GM23338 (cell line): ENCODE results near the gene CEP192.

Source experiments
- CREB1 ChIP-seq: fragments of 250-450 bp; sonication (Bioruptor Pico); IDR thresholded peaks from 2 replicates; pipeline ENCODE4 v1.5.0; 2020; ENCODE audit warnings: low read depth, mild to moderate bottlenecking, moderate library complexity
- EZH2 ChIP-seq: fragments of 200-600 bp; sonication (generic); IDR thresholded peaks from one replicate; pipeline ENCODE4 v1.8.0; 2017; ENCODE audit warnings: antibody characterized with exemption, mild to moderate bottlenecking, low read depth; ENCODE audit not compliant: unreplicated experiment
- EZH2phosphoT487 ChIP-seq: fragments of 200-600 bp; sonication (generic); IDR thresholded peaks from one replicate; pipeline ENCODE4 v1.8.1; 2018; ENCODE audit warnings: antibody characterized with exemption; ENCODE audit not compliant: unreplicated experiment
- JUNB ChIP-seq: IDR thresholded peaks from one replicate; pipeline ENCODE4 v1.6.1; 2016; ENCODE audit warnings: antibody characterized with exemption; ENCODE audit not compliant: unreplicated experiment
- NANOG ChIP-seq: IDR thresholded peaks from 2 replicates; pipeline ENCODE4 v1.6.1; 2016; ENCODE audit warnings: antibody characterized with exemption, borderline replicate concordance
- POLR2AphosphoS5 ChIP-seq: IDR thresholded peaks from 2 replicates; pipeline ENCODE4 v1.6.1; 2016; ENCODE audit warnings: antibody characterized with exemption, low read depth
- STAT1 ChIP-seq: IDR thresholded peaks from one replicate; pipeline ENCODE4 v1.6.1; 2016; ENCODE audit warnings: antibody characterized with exemption; ENCODE audit not compliant: unreplicated experiment
- ZNF114 ChIP-seq: fragments of 250-450 bp; sonication (Bioruptor Pico); IDR thresholded peaks from 2 replicates; pipeline ENCODE4 v1.5.0; 2020; ENCODE audit warnings: mild to moderate bottlenecking, moderate library complexity
- ZNF331 ChIP-seq: fragments of 250-450 bp; sonication (Bioruptor Pico); IDR thresholded peaks from 2 replicates; pipeline ENCODE4 v1.5.0; 2020; ENCODE audit warnings: low read depth, mild to moderate bottlenecking, moderate library complexity
- TF ChIP-seq, protein P1 (sequence below), 2 experiments: fragments of 200-600 bp in 1 of 2; sonication (generic) in 1 of 2; conservative IDR thresholded peaks; 2 replicates each; pipeline versions ENCODE4 v1.5.1 to v1.6.1; 2016 to 2017; ENCODE audit warnings: antibody characterized with exemption in 2 of 2, low read depth in 2 of 2, mild to moderate bottlenecking in 2 of 2, moderate library complexity in 1 of 2
- TF ChIP-seq, protein P2 (sequence below): IDR thresholded peaks from one replicate; pipeline ENCODE4 v1.6.1; 2018; ENCODE audit warnings: antibody characterized with exemption; ENCODE audit not compliant: unreplicated experiment
- TF ChIP-seq, protein P3 (sequence below): IDR thresholded peaks from 2 replicates; pipeline ENCODE4 v1.6.1; 2016; ENCODE audit warnings: antibody characterized with exemption

DNA sequence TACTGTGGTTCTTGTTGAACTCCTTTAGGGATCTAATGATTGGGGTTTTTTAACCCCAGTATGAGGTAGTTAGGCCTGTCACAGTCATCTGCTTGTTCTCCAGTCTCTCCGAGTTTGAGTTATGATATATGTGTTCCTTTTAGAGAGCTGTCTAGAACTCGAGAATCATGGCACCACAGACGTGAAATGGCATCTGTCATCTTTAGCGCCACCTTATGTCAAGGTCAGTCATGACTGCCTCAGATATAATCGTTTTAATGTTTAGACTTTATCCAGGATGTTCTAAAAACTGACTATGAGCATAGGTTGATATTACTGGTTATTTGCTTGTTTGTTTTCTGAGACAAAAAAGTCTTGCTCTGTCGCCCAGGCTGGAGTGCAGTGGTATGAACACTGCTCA, 112.2 kb downstream of the CEP192 start:
- TF ChIP-seq, protein P1, sequence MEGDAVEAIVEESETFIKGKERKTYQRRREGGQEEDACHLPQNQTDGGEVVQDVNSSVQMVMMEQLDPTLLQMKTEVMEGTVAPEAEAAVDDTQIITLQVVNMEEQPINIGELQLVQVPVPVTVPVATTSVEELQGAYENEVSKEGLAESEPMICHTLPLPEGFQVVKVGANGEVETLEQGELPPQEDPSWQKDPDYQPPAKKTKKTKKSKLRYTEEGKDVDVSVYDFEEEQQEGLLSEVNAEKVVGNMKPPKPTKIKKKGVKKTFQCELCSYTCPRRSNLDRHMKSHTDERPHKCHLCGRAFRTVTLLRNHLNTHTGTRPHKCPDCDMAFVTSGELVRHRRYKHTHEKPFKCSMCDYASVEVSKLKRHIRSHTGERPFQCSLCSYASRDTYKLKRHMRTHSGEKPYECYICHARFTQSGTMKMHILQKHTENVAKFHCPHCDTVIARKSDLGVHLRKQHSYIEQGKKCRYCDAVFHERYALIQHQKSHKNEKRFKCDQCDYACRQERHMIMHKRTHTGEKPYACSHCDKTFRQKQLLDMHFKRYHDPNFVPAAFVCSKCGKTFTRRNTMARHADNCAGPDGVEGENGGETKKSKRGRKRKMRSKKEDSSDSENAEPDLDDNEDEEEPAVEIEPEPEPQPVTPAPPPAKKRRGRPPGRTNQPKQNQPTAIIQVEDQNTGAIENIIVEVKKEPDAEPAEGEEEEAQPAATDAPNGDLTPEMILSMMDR (conservative IDR thresholded peaks at IDR 0.05; ENCODE audit: low read depth in 2 of 2), result peak; percentile 55 to 63
- no peak for TF ChIP-seq POLR2AphosphoS5
- TF ChIP-seq EZH2, result no peak
- TF ChIP-seq, protein P2, sequence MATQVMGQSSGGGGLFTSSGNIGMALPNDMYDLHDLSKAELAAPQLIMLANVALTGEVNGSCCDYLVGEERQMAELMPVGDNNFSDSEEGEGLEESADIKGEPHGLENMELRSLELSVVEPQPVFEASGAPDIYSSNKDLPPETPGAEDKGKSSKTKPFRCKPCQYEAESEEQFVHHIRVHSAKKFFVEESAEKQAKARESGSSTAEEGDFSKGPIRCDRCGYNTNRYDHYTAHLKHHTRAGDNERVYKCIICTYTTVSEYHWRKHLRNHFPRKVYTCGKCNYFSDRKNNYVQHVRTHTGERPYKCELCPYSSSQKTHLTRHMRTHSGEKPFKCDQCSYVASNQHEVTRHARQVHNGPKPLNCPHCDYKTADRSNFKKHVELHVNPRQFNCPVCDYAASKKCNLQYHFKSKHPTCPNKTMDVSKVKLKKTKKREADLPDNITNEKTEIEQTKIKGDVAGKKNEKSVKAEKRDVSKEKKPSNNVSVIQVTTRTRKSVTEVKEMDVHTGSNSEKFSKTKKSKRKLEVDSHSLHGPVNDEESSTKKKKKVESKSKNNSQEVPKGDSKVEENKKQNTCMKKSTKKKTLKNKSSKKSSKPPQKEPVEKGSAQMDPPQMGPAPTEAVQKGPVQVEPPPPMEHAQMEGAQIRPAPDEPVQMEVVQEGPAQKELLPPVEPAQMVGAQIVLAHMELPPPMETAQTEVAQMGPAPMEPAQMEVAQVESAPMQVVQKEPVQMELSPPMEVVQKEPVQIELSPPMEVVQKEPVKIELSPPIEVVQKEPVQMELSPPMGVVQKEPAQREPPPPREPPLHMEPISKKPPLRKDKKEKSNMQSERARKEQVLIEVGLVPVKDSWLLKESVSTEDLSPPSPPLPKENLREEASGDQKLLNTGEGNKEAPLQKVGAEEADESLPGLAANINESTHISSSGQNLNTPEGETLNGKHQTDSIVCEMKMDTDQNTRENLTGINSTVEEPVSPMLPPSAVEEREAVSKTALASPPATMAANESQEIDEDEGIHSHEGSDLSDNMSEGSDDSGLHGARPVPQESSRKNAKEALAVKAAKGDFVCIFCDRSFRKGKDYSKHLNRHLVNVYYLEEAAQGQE, result no peak
- TF ChIP-seq EZH2phosphoT487, result no peak
- no peak for TF ChIP-seq STAT1
- TF ChIP-seq, protein P3, sequence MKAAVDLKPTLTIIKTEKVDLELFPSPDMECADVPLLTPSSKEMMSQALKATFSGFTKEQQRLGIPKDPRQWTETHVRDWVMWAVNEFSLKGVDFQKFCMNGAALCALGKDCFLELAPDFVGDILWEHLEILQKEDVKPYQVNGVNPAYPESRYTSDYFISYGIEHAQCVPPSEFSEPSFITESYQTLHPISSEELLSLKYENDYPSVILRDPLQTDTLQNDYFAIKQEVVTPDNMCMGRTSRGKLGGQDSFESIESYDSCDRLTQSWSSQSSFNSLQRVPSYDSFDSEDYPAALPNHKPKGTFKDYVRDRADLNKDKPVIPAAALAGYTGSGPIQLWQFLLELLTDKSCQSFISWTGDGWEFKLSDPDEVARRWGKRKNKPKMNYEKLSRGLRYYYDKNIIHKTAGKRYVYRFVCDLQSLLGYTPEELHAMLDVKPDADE, result no peak
- no peak for TF ChIP-seq JUNB
- TF ChIP-seq ZNF331 (CRISPR knock-in tag), result no peak
- TF ChIP-seq CREB1 (CRISPR knock-in tag), result no peak
- TF ChIP-seq NANOG, result no peak
- no peak for TF ChIP-seq ZNF114 (CRISPR knock-in tag)
